GM12875 (cell line): ENCODE results near the gene PIP4K2A.

Experiments
- H3K4me3 ChIP-seq: one replicate; pipeline ENCODE4 v1.5.1; 2011; ENCODE audit warnings: low read depth, low read length, control low read depth
- CTCF ChIP-seq: IDR thresholded peaks from 2 replicates; pipeline ENCODE4 v1.5.1; 2011; ENCODE audit warnings: low read depth, mild to moderate bottlenecking, control low read depth, inconsistent platforms, low read length, moderate library complexity, borderline replicate concordance; ENCODE audit not compliant: insufficient read depth

The PIP4K2A gene

GRCh38 chr10:22643775-22644174, 70.6 kb downstream of the PIP4K2A start:
- TF ChIP-seq CTCF: no peak
- H3K4me3 ChIP-seq: no peak overlapping the region

- H3K4me3 ChIP-seq: no peak overlapping the region
- no peak for TF ChIP-seq CTCF
Observed at GRCh38 chr10:22643116-22643515, 71.3 kb downstream of the PIP4K2A start.

GRCh38 chr10:22641743-22642142, 72.6 kb downstream of the PIP4K2A start:
- no peak overlapping the region for H3K4me3 ChIP-seq
- no peak for TF ChIP-seq CTCF

GRCh38 chr10:22640359-22640758, 74.0 kb downstream of the PIP4K2A start:
- no peak for TF ChIP-seq CTCF
- no peak overlapping the region for H3K4me3 ChIP-seq

GRCh38 chr10:22638863-22639262, 75.5 kb downstream of the PIP4K2A start:
- TF ChIP-seq CTCF: no peak

GRCh38 chr10:22637491-22637890, 76.9 kb downstream of the PIP4K2A start:
- TF ChIP-seq CTCF: no peak
- no peak overlapping the region for H3K4me3 ChIP-seq

More at GRCh38 chr10:22638863-22639262, 75.5 kb downstream of the PIP4K2A start:
- no peak overlapping the region for H3K4me3 ChIP-seq

- no peak overlapping the region for H3K4me3 ChIP-seq
- no peak for TF ChIP-seq CTCF
Observed at GRCh38 chr10:22635650-22636049, 78.7 kb downstream of the PIP4K2A start.
